ENCODE data around the gene MRPS18C.

- TF ChIP-seq RARB (CRISPR knock-in tag; IDR thresholded peaks at IDR 0.05) (no peak), ZC3H10 (CRISPR knock-in tag; IDR thresholded peaks at IDR 0.05) (no peak), TSHZ2 (CRISPR knock-in tag; IDR thresholded peaks at IDR 0.05) (no peak), OSR1 (CRISPR knock-in tag; IDR thresholded peaks at IDR 0.05) (no peak), ISL1 (CRISPR knock-in tag; IDR thresholded peaks at IDR 0.05) (no peak), ZNF70 (CRISPR knock-in tag; IDR thresholded peaks at IDR 0.05) (no peak), CSRNP3 (CRISPR knock-in tag; IDR thresholded peaks at IDR 0.05) (no peak), ZFP3 (CRISPR knock-in tag; IDR thresholded peaks at IDR 0.05) (no peak), ESRRG (CRISPR knock-in tag; IDR thresholded peaks at IDR 0.05) (no peak)
Observed at GRCh38 chr4:83413676-83414075, 42.2 kb upstream of the MRPS18C start.
